Hematopoietic multipotent progenitor cell treated with erythropoietin and hydrocortisone succinate and interleukin-3 and kit ligand, for 15 days (in vitro differentiated cells): Measurements from ENCODE around the gene ANKRD40.

Source experiments
- DNase-seq: peaks from one replicate; pipeline ENCODE4 v3.0.0-alpha.2; 2015; ENCODE audit warnings: low spot score

The ANKRD40 gene

DNA sequence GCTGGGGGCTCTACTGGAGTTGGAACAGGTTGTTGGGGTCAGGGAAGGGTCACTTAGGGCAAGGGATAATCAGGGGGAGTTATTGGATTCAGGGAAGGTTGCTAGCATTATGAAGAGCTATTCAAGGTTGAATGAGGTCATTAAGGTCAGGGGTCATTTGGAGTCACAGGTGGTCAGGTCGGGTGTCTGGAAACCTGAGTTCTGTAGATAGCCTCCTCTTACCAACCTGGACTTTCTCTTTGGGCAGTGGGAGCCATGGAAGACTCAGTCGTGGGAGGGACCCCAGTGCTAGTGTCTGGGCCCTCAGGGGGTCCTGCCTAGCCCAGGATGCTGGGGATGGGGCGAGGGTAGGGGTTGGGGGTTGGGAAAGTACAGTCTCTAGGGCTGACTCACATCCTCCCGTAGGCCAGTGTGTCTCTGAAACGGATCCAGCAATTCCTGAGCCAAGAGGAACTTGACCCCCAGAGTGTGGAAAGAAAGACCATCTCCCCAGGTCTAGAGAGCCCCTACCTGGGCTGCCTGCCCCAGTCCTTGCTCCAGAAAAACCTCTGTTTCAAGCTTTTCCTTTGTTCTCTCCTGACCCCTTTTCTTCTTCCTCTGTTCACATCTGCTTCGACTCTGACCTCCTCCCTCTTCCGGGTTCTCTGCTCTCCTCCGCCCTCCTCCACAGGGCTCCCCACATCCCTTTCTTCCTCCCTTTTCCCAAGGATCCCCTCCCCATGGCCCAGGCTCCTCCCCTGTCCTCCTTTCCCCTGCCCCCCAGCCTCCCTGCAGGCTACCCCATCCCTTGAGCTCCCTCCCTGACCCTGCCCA, 39.5 kb downstream of the ANKRD40 start:
- DNase-seq = no peak

- no peak for DNase-seq
Observed at GRCh38 chr17:50667259-50668024, 40.3 kb downstream of the ANKRD40 start.

DNA sequence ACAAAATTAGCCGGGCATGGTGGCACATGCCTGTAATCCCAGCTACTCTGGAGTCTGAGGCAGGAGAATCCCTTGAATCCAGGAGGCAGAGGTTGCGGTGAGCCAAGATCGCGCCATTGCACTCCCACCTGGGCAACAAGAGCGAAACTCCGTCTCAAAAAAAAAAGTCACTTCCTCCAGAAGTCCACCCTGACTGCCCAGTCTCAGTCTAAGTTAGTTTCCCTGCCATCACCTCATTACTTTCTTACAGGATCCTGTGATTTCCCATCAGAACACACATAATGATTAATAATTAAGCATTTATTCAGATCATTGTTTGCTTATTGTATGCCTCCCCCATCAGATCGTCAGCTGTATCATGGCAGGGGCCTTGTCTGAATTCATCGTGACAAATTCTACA, 41.4 kb downstream of the ANKRD40 start:
- no peak for DNase-seq

DNA sequence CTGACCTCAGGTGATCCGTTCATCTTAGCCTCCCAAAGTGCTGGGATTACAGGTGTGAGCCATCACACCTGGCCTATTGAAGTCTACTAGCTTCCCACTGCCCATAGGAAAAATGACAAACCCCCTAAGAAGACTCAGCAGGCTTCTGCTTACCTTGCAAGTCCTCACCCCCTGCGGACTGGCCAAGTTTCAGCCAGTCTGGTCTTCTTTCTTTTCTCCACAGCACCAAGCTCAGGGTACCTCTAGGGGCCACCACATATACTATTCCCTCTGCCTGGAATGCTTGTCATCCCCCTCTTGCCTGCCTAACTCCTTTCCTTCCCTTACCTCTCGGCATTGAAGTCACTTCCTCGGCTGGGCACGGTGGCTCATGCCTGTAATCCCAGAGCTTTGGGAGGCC, 41.9 kb downstream of the ANKRD40 start:
- no peak for DNase-seq

- DNase-seq = no peak
Observed at GRCh38 chr17:50664788-50665458, 42.8 kb downstream of the ANKRD40 start.

DNA sequence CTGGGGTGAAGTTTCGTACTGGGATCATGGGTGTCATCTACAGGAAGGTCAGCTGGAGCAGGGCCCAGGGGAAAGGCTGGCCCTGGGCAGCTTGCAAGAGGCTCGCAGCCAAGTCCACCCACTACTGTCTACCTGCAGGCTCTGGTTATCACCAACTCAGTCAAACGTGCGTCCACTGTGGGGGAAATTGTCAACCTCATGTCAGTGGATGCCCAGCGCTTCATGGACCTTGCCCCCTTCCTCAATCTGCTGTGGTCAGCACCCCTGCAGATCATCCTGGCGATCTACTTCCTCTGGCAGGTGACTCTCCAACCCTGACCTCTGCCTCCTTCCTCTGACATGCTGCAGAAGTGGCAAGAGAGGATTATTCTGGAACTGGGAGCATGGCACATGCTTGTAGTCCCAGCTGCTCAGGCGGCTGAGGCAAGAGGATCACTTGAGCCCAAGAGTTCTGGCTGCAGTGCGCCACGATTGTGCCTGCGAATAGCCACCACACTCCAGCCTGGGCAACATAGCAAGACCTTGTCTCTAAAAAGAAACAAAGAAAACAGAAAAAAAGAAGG, 43.8 kb downstream of the ANKRD40 start:
- DNase-seq = no peak

DNA sequence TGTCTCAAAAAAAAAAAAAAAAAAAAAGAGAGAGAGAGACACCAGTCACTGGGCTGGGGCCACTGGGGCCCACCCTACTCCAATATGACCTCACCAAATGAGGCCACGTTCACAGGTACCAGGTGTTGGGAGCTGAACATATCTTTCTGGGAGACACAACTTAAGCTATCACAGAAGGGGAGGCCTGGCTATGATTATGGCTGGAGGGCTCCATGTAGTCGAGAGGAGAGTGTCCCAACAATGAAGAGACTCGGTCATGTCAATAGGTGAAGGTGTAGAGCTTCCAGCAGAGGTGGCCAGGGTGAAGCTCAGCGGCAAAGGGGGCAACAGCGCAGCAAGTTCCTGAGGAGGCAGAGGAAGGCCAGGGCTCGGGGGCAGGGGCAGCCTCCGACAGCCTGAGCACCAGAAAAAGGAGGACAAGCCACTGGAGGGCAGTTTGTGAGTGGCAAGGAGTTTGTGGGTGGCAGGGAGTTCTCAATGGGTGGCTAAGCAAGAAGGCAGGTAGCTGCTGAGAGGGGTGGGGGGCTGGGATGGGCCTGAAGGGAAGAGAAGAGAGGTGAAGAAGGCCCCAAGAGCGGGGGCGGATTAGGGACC, 45.0 kb downstream of the ANKRD40 start:
- DNase-seq = no peak

GRCh38 chr17:50661795-50662391, 45.8 kb downstream of the ANKRD40 start:
- peak; percentile 78 for DNase-seq

DNA sequence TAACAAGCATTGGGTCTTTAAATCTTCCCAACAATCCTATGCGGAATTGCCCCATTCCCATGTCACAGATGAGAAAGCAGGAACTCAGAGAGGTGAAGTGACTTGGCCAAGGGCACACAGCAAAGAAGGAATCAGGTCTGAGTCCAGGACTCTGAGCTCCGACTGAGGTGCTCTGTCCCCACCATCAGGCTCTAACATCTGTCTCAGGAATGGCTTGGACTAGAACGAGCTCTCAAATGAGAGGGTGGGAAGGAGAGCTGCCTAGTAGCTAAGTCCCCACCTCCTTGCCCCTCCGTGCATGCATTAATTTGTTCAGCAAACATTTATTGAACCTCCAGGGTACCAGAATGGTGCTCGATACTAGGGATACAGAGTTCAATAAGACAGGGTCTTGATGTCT, 46.4 kb downstream of the ANKRD40 start:
- DNase-seq = no peak

DNA sequence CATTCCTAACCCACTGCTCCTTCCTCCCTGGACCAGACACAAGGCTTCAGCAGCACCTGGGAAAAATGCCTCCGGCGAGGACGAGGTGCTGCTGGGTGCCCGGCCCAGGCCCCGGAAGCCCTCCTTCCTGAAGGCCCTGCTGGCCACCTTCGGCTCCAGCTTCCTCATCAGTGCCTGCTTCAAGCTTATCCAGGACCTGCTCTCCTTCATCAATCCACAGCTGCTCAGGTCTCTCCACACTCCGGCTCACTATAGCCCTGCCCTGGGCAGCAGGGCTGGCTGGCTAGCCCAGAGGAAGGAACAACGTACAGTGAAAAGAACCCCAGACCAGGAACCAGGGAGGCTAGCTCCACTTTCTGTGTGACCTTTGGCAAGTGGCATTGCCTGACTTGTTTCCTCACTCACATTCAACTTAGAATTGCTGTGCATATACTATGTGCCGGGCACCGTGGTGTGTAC, 46.8 kb downstream of the ANKRD40 start:
- DNase-seq = no peak

DNA sequence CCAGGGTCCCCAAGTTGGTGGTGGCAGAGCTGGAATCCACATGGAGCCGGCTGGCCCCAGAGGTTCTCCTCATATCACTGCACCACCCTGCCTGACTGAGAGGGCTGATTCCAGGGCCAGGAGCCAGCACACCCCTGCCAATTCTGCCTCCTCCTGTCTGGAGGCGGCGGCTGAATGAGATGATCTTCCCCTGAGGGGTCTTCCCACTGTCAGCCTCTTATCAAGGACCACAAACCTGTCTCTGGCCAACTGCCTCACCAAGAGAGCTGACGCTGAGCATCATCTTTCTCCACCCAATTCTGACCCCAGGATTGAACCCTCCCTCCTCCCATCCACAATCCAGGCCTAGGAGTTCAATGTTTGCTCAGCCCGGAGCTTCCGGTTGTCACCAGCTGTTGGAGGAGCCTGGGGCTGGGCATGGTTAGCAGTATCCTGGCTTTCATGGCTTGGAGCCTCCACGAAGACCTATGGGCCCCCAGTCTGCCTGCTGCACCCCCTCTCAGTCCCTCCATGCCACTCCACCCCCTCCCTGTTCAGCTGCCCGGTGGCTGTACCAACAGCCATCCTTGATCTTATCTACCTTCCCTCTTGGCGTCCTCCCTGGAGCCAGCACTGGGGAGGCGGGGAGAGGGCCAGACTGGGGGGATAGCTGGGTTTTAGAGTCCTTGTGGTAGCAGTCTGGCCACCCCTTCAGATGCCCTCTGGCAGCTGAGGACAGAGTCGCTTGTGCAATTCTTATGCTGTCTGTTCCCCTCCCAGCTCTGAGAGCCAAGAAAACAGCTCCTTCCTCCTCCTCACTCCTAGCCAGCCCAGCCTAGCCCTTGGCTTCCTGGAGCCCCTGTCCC, 47.5 kb downstream of the ANKRD40 start:
- no peak for DNase-seq

- no peak for DNase-seq
Observed at GRCh38 chr17:50659179-50659578, 48.5 kb downstream of the ANKRD40 start.

DNA sequence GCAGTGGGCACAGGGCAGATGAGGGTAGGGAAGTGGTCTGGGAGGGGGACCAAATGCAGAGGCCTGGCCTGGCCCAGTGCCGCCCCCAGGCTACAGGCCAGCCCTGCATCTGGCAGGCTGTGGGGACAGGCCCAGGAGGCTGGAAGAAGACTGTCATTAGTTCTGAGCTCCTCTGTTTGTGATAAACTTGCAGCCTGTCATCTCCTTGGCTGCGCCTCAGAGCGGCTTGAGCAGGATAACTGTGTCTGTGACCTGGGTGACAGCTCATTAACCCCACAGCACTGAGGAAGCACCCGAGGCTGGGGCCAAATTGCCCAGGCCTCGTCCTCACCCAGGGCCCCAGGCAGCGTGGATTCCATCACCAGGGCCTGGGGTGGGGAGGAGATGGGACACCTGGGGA, 49.1 kb downstream of the ANKRD40 start:
- no peak for DNase-seq

DNA sequence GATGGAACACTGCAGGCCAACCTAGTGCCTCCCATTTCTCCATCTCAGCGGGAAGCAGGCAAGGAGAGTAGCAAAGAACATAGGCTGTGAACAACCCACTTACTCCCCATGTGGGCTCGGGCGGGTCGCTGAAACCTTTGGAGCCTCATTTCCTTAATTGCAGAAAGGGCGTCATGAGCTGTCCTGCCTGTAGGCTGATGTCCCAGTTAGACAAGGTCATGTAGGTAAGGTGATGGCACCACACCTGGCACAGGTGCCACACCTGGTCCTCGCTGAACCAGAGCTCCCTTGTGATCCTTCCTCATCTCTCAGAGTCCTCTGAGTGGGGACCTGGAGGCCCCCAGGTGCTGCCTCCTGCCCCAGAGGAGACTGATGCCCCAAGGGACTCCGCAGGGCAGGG, 50.1 kb downstream of the ANKRD40 start:
- DNase-seq = no peak

DNA sequence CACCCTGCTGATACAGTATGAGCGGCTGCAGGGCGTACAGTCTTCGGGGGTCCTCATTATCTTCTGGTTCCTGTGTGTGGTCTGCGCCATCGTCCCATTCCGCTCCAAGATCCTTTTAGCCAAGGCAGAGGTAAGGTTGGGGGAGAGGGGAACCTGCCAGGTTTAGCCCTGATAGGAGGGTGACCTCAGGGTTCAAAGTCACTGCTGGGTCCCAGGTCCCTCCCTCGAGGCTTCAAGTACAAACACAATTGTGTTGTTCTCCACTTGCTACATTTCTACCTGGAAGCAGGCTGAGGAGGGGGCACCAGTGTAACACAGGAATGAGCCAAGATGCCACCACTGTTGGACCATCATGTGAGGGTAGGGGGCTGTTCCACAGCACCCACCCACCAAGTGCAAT, 50.7 kb downstream of the ANKRD40 start:
- no peak for DNase-seq

DNA sequence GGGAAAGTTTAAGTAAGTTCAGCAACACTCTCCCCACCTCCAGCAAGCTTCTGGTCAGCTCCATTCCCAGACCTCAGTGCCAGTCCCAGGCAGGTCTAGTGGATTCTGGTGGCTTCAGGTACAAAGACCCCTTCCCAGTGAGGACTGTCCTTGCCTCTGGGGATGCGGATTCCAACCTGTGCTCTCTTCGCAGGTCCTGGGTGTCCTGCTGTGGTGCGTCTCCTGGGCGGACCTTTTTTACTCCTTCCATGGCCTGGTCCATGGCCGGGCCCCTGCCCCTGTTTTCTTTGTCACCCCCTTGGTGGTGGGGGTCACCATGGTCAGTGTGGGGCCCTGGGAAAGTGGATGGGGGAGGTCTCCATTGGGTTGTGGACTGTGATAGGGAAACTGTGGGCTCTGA, 51.2 kb downstream of the ANKRD40 start:
- DNase-seq = no peak

GRCh38 chr17:50653738-50654137, 54.0 kb downstream of the ANKRD40 start:
- no peak for DNase-seq

DNA sequence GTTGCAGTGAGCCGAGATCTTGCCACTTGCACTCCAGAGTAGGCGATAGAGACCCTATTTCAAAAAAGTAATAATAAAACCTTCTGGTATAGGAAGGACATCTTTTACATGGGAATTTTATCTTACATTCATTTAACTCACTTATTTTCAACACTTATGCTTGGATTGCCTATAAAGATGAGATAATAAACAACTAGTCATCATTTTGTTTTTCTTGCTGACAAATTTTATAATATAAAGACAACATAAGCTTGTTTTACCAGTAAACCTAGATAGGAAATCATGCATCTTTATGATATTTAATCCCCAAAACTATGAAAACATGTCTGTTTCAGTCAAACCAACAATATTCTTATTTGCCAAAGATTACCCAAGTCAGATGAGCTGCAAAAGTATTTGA, 56.1 kb downstream of the ANKRD40 start:
- DNase-seq = no peak

DNA sequence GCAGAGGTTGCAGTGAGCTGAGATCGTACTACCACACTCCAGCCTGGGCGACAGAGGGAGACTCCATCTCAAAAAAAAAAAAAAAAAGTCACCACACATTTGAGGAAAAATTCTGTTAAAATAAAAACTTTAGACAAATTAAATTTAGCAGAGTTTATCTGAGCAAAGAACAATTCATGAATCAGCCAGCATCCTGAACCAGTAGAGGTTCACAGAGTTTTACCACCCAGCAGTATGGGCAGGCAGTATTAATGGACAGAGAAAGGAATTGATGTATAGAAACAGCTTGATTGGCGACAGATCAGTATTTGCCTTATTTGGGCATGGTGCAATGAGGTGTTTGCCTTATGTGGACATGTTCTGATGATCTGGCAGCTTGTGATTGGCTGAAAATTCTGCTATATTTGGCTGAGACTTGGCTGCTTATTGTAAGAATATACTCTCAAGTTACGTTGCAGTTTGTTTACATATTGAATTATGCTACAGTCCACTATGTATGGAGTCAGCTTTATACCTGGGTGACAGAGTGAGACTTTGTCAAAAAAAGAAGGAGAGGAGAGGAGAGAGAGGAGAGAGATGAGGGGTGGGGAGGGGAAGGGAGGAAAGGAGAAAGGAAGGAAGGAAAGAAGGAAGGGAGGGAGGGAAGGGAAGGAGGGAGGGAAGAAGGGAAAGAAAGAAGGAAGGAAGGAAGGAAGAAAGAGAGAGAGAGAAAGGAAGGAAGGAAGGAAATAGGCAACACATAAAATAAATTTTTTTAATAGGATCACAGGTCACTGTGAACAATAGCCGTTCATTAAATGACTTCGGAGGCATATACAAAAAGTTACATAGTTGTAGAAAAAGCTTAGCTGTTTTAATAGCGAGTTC, 58.4 kb downstream of the ANKRD40 start:
- no peak for DNase-seq

GRCh38 chr17:50647187-50647586, 60.5 kb downstream of the ANKRD40 start:
- no peak for DNase-seq
